Effector memory CD4-positive, alpha-beta T cell (primary cell): ENCODE results near the gene MRPL38.

ENCODE experiments used
- DNase-seq, 3 donors: peaks; one replicate each; pipeline ENCODE4 v3.0.0-alpha.2; 2020
- H3K27ac ChIP-seq: 2 replicates; pipeline ENCODE4 v1.7.0; 2013; ENCODE audit warnings: mild to moderate bottlenecking, low read length, moderate library complexity; ENCODE audit not compliant: insufficient read depth, poor library complexity, severe bottlenecking
- H3K27me3 ChIP-seq: replicated peaks from 2 replicates; pipeline ENCODE4 v1.7.0; 2013; ENCODE audit warnings: mild to moderate bottlenecking, low read length; ENCODE audit not compliant: insufficient read depth, control insufficient read depth, poor library complexity, severe bottlenecking
- H3K36me3 ChIP-seq: 2 replicates; pipeline ENCODE4 v1.7.0; 2013; ENCODE audit warnings: mild to moderate bottlenecking, low read length, moderate library complexity; ENCODE audit not compliant: control insufficient read depth, insufficient read depth
- H3K4me1 ChIP-seq: 2 replicates; pipeline ENCODE4 v1.7.0; 2013; ENCODE audit warnings: low read length, mild to moderate bottlenecking; ENCODE audit not compliant: control insufficient read depth, insufficient read depth, poor library complexity, severe bottlenecking
- H3K4me3 ChIP-seq: 2 replicates; pipeline ENCODE4 v1.7.0; 2013; ENCODE audit warnings: low read length, low read depth, mild to moderate bottlenecking; ENCODE audit not compliant: insufficient read depth, poor library complexity, severe bottlenecking
- H3K9me3 ChIP-seq: 2 replicates; pipeline ENCODE4 v1.7.0; 2013; ENCODE audit warnings: mild to moderate bottlenecking, low read length, moderate library complexity; ENCODE audit not compliant: control insufficient read depth

MRPL38 gene

DNA sequence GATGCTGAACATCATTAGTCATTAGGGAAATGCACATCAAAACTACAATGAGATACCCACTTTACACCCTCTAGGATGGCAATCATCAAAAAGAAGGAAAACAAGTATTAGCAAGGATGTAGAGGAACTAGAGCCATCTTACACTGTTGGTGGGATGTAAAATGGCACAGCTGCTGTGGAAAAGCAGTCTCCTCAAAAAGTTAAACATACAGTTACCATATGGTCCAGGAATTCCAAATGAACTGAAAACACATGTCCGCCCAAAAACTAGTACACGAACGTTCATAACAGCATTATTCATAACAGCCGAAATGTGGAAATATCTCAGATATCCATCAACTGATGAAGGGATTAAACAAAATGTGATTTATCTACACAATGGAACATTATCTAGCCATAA, 29.1 kb upstream of the MRPL38 start:
- Histone ChIP-seq H3K4me3 (no peak overlapping the region), H3K36me3 (no peaks in the 10 kb centered on the region), H3K27me3 (no peaks in the 10 kb centered on the region), H3K9me3 (no peaks in the 10 kb centered on the region), H3K4me1 (no peaks in the 10 kb centered on the region), H3K27ac (no peak overlapping the region)
- no peak for DNase-seq

DNA sequence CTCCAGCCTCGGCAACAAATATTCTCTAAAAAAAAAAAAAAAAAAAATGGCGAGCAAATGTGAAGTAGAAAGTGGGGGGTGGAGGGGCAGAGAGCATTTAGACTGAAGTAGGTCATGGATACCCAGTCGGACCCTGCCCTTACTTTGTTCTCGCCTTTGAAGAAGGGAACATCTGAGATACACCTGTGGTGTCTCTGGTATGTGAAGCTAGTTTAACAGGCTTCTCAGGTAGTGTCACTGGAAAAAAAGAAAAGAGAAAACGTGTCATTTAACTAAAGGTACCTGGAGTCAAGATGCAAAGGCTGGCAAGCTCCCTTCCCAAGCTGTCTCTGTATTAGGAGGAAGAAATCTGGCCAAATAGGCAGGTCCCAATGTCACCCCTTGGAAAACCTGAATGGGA, 28.2 kb upstream of the MRPL38 start:
- Histone ChIP-seq H3K27me3 (no peaks in the 10 kb centered on the region), H3K36me3 (no peaks in the 10 kb centered on the region), H3K9me3 (no peaks in the 10 kb centered on the region), H3K4me1 (no peaks in the 10 kb centered on the region), H3K4me3 (no peak overlapping the region), H3K27ac (no peak overlapping the region)
- no peak for DNase-seq

- Histone ChIP-seq H3K4me1 (no peaks in the 10 kb centered on the region), H3K27me3 (no peaks in the 10 kb centered on the region), H3K27ac (no peak overlapping the region), H3K9me3 (no peaks in the 10 kb centered on the region), H3K4me3 (no peak overlapping the region), H3K36me3 (no peaks in the 10 kb centered on the region)
- no peak for DNase-seq
These were observed 26.4 kb upstream of the MRPL38 start for GRCh38 chr17:75931062-75931461.

- no peak overlapping the region for H3K27ac ChIP-seq
- H3K4me3 ChIP-seq: no peak overlapping the region
- no peaks in the 10 kb centered on the region for H3K36me3 ChIP-seq
- H3K4me1 ChIP-seq: no peaks in the 10 kb centered on the region
- DNase-seq: no peak
- no peaks in the 10 kb centered on the region for H3K27me3 ChIP-seq
- H3K9me3 ChIP-seq: no peaks in the 10 kb centered on the region
These were observed 22.7 kb upstream of the MRPL38 start for GRCh38 chr17:75927286-75927922.

- Histone ChIP-seq H3K36me3 (no peaks in the 10 kb centered on the region), H3K27ac (no peak overlapping the region), H3K4me3 (no peak overlapping the region), H3K9me3 (no peaks in the 10 kb centered on the region), H3K4me1 (no peaks in the 10 kb centered on the region), H3K27me3 (no peaks in the 10 kb centered on the region)
- no peak for DNase-seq
These were observed 21.8 kb upstream of the MRPL38 start for GRCh38 chr17:75926456-75926855.

DNA sequence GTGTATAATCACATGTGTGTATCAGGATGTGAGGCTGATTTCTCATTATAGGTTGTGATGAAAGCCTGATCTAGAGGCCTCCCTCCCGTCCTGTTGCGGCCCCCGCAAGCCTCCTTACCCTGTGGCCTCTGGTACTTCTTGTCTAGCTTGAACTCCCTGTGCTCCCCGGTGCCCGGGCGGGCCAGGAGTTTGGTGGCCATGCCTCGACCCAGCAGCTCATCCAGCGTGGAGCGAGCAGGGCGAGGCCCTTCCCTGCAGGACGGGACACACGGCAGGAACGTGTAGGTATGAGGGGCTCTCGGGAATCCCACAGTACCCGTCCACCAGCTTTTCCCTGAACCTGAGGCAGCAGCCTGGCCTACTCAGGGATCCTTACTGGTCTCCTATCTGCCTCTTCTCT, 21.2 kb upstream of the MRPL38 start:
- DNase-seq: no peak
- H3K27me3 ChIP-seq: no peaks in the 10 kb centered on the region
- no peak overlapping the region for H3K27ac ChIP-seq
- H3K9me3 ChIP-seq: no peaks in the 10 kb centered on the region
- H3K4me3 ChIP-seq: no peak overlapping the region
- no peaks in the 10 kb centered on the region for H3K4me1 ChIP-seq
- no peaks in the 10 kb centered on the region for H3K36me3 ChIP-seq

DNA sequence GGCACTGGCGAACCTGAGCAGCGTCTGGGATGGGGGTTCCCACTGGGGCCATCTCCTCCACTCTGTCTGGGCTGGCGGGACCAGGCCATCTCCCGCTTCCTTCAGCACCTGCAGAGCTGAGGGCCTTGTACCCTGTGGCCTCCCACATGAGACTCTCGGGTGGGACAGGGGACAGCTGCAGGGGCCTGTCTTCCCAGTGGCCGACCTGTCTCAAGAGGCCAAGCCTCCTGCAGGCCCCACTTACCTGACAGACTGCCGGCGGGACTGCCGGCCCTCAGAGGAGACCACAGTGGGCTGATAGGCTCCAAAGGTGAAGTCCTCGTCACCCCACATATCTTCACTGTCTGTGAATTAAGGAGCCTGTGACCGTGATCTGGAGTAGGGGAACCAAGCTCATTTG, 20.4 kb upstream of the MRPL38 start:
- H3K4me1 ChIP-seq: no peaks in the 10 kb centered on the region

DNA sequence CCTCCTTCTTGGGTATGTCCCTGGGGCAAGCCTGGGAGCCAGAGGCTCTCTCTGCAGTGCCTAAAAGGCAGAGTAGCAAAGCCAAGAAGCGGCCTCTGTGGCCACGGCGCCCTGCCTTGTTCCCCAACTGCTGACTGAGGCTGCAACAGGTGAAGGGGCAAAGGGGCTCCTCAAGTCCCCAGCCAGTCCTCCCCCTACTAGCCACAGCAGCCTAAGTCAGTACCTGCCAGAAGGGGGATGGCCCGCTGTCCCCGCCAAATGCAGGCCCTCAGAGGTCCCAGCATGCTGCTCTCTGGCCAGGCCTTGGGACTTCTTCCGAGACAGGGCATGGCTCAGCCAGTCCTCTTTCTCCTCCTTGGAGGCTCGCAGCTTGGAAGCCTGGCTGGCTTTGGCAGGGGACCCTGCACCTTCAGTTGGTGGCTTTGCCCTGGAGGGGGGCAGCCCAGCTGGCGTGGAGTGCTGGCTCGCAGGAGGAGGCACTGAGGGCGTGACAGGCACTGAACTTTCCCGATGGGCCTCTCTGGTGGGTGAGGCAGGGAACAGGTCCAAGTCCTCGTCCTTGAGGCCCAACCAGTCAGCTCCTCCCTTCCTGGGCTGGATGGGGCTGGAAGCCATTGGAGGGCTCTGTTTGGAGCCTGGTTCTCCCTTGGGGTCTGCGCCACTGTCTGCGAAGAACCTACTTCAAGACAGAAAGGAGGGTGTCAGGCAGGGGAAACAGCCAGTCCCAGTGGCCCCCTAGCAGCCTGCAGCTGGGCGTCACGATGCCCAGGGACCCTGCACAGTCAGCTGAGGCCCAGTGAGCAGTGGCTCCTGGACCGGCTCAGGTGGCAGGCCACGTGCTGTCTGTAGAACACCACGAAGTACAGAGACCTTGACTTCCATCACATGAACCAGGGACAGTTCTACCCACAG, 18.5 kb upstream of the MRPL38 start:
- Histone ChIP-seq H3K4me3 (no peak overlapping the region), H3K9me3 (no peaks in the 10 kb centered on the region), H3K36me3 (no peaks in the 10 kb centered on the region), H3K27me3 (no peaks in the 10 kb centered on the region), H3K27ac (no peak overlapping the region), H3K4me1 (no peaks in the 10 kb centered on the region)
- no peak for DNase-seq

More for the DNA sequence above, 20.4 kb upstream of the MRPL38 start:
- Histone ChIP-seq H3K4me3 (no peak overlapping the region), H3K36me3 (no peaks in the 10 kb centered on the region), H3K27me3 (no peaks in the 10 kb centered on the region), H3K27ac (no peak overlapping the region), H3K9me3 (no peaks in the 10 kb centered on the region)
- DNase-seq: no peak

- DNase-seq: no peak
- no peaks in the 10 kb centered on the region for H3K36me3 ChIP-seq
- no peaks in the 10 kb centered on the region for H3K4me1 ChIP-seq
- no peak overlapping the region for H3K27ac ChIP-seq
- H3K9me3 ChIP-seq: no peaks in the 10 kb centered on the region
- H3K4me3 ChIP-seq: no peak overlapping the region
- no peaks in the 10 kb centered on the region for H3K27me3 ChIP-seq
These were observed 17.7 kb upstream of the MRPL38 start for GRCh38 chr17:75922173-75922961.

GRCh38 chr17:75921596-75921995, 16.9 kb upstream of the MRPL38 start:
- no peaks in the 10 kb centered on the region for H3K36me3 ChIP-seq
- H3K27ac ChIP-seq: no peak overlapping the region
- H3K27me3 ChIP-seq: no peaks in the 10 kb centered on the region
- no peak for DNase-seq
- H3K9me3 ChIP-seq: no peaks in the 10 kb centered on the region
- H3K4me1 ChIP-seq: no peaks in the 10 kb centered on the region
- no peak overlapping the region for H3K4me3 ChIP-seq
